GM12892 (cell line): Measurements from ENCODE around the gene NPEPL1.

Experiments
- DNase-seq: peaks from one replicate; pipeline ENCODE4 v3.0.0; 2011; ENCODE audit not compliant: insufficient read length
- FAIRE-seq: peaks from 2 replicates; lab custom pipeline; 2011; peaks lifted over from hg19 to GRCh38; lab: Jason Lieb, UNC
- POLR2A ChIP-seq: IDR thresholded peaks from 2 replicates; pipeline ENCODE4 v1.6.1; 2011; ENCODE audit warnings: low read depth, low read length, control low read depth
- POLR2AphosphoS5 ChIP-seq: IDR thresholded peaks from 2 replicates; pipeline ENCODE4 v1.6.1; 2011; ENCODE audit warnings: low read depth, low read length, control low read depth
- TAF1 ChIP-seq: IDR thresholded peaks from 2 replicates; pipeline ENCODE4 v1.6.1; 2011; ENCODE audit warnings: low read depth, mild to moderate bottlenecking, control low read depth, low read length, borderline replicate concordance

Gene NPEPL1

GRCh38 chr20:58706150-58706892, 13.7 kb downstream of the NPEPL1 start:
- FAIRE-seq: no peak
- TF ChIP-seq POLR2A (no peak), TAF1 (no peak), POLR2AphosphoS5 (no peak)
- DNase-seq: no peak

DNA sequence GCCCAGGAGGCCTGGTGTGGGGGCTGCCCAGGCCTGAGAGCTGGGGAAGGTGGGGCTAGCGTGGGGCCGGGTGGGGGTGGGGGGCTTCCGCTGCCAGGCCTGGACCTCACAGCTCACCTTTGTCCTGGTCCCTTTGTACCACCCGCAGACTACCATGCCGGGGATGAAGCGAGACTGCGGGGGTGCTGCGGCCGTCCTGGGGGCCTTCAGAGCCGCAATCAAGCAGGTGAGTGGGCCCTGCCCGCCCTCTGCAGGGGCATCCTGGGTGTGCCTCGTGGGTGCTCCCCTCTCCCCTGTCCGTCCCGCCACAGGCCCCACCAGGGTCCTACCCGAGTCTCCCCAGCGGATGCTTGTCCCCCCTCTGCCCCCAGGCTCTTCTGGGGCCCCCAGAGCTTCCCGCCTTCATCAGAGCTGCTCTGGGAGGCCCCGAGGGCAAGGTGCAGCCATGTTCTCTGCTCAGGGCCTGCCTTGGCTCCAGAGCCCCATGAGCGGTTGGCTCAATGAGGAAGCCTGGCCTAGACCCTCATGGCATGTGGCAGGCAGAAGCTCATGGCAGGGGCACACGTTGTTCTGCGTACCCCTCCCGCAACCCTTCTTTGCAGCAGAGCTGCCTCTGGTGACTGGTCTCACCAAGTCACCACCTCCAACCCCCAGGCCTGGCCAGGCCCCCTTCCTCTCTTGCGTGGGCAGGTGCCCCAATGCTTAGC, 14.5 kb downstream of the NPEPL1 start:
- DNase-seq (no peak), FAIRE-seq (no peak)
- TF ChIP-seq POLR2A (no peak), TAF1 (no peak), POLR2AphosphoS5 (no peak)

DNA sequence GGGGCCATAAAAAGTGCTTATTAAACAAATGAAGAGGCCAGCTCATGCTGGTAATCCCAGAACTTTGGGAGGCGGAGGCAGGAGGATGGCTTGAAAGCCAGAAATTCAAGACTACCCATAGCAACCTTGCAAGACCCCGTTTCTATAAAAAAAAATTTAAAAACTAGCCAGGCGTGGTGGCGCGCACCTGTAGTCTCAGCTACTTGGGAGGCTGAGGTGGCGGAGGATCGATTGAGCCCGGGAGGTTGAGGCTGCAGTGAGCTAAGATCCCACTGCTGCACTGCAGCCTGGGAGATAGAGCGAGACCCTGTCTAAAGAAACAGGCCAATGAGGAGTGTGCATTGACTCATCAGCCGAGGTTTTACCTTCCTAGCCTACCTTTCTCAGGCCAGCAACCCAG, 15.2 kb downstream of the NPEPL1 start:
- DNase-seq: no peak
- FAIRE-seq: no peak
- TF ChIP-seq TAF1: no peak
- no peak for TF ChIP-seq POLR2AphosphoS5
- TF ChIP-seq POLR2A: no peak

- DNase-seq (no peak), FAIRE-seq (no peak)
- TF ChIP-seq POLR2AphosphoS5 (no peak), POLR2A (no peak), TAF1 (no peak)
Observed at GRCh38 chr20:58708246-58708931, 15.8 kb downstream of the NPEPL1 start.

GRCh38 chr20:58709013-58709702, 16.6 kb downstream of the NPEPL1 start:
- DNase-seq (no peak), FAIRE-seq (no peak)
- TF ChIP-seq TAF1: no peak
- no peak for TF ChIP-seq POLR2AphosphoS5
- no peak for TF ChIP-seq POLR2A

- DNase-seq (no peak), FAIRE-seq (no peak)
- no peak for TF ChIP-seq POLR2A
- TF ChIP-seq TAF1: no peak
- no peak for TF ChIP-seq POLR2AphosphoS5
Observed at GRCh38 chr20:58709703-58710039, 17.1 kb downstream of the NPEPL1 start.

DNA sequence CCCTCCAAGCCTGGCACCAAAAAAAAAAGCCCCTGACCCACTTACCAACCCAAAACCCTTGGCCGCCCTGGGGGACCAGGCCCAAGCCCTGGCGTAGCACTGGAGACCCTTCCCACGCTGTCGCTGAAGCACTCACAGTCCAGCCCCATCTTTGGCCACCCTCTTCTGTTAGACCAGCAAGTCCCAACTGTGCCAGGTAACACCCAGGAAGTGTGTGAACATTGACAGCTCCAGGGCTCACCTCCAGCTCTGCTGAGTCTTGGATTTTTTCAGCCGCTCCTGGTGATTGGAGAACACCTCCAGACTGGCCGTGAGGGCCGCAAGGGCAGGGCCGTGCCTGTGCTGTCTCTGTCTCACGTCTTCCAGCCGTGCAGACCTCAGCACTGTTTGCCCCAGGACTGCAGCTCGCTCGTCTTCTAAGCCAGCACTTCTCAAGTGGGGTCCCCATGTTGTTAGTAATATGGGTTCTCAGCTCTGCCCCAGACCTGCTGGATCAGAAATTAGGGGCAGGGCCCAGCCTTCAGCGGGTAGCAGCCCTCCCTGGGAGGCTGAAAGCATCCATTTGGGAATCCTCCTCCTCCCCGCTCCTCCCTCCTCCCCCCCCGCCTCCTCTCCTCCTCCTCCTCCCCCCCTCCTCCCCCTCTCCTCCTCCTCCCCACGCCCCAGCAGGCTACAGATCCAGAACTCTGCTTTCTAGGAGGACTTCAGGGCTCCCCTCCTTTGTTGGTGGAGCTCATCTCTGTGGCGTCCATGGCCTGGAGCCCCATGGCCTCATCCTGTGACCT, 18.1 kb downstream of the NPEPL1 start:
- TF ChIP-seq POLR2AphosphoS5: no peak
- TF ChIP-seq TAF1: no peak
- TF ChIP-seq POLR2A: no peak
- FAIRE-seq (no peak), DNase-seq (no peak)

- FAIRE-seq (no peak), DNase-seq (no peak)
- no peak for TF ChIP-seq TAF1
- no peak for TF ChIP-seq POLR2A
- no peak for TF ChIP-seq POLR2AphosphoS5
Observed at GRCh38 chr20:58711266-58712051, 18.9 kb downstream of the NPEPL1 start.

GRCh38 chr20:58712151-58712791, 19.7 kb downstream of the NPEPL1 start:
- DNase-seq (no peak), FAIRE-seq (no peak)
- TF ChIP-seq TAF1: no peak
- no peak for TF ChIP-seq POLR2A
- no peak for TF ChIP-seq POLR2AphosphoS5
